Measurements from ENCODE around the gene TTLL10. TPM values are rescaled to one million over a fixed set of nuclear protein-coding genes. Genes with fewer than 3 reads are reported as not detected.

TTLL10 gene
- total RNA-seq, 1 donor from 2014 or later, result not detected

- DNase-seq (ENCODE audit: low read depth) (no peak), FAIRE-seq (no peak)
- Mint-ChIP-seq H3K27me3 (ENCODE audit: low read depth, unreplicated experiment) (peaks cover 15% of the 10 kb centered on the region), H3K27ac (ENCODE audit: unreplicated experiment) (no peak overlapping the region), H3K4me1 (ENCODE audit: low read depth, unreplicated experiment) (peaks cover 6% of the 10 kb centered on the region), H3K4me3 (ENCODE audit: unreplicated experiment) (no peak overlapping the region), H3K36me3 (ENCODE audit: low read depth, unreplicated experiment) (no peaks in the 10 kb centered on the region), H3K9me3 (ENCODE audit: unreplicated experiment) (no peaks in the 10 kb centered on the region)
- Histone ChIP-seq H3K9me3 (ENCODE audit: insufficient read depth, low read depth, low read length) (no peaks in the 10 kb centered on the region), H2AFZ (ENCODE audit: low read depth, low read length) (no peak overlapping the region), H3K36me3 (ENCODE audit: insufficient read depth, low read length) (no peaks in the 10 kb centered on the region), H3K4me2 (ENCODE audit: low read length) (no peak overlapping the region), H4K20me1 (ENCODE audit: insufficient read depth, low read length) (no peaks in the 10 kb centered on the region), H3K27me3 (ENCODE audit: insufficient read depth, low read length) (peaks cover 11% of the 10 kb centered on the region), H3K4me3 (ENCODE audit: insufficient read depth, low read depth, low read length) (no peak overlapping the region), H3K79me2 (ENCODE audit: insufficient read depth, low read length) (no peaks in the 10 kb centered on the region), H3K9ac (ENCODE audit: low read length) (no peak overlapping the region), H3K4me1 (ENCODE audit: insufficient read depth, low read length) (no peaks in the 10 kb centered on the region), H3K27ac (ENCODE audit: low read depth, low read length) (no peak overlapping the region)
- TF ChIP-seq CTCF (IDR thresholded peaks at IDR 0.05; ENCODE audit: insufficient read depth, low read depth, low read length), result no peak
- no peak for TF ChIP-seq EZH2 (IDR thresholded peaks at IDR 0.05; ENCODE audit: insufficient read depth, low read length)
Measured at GRCh38 chr1:1168451-1169411, 4.9 kb upstream of the TTLL10 start.

- H3K9ac ChIP-seq (ENCODE audit: low read length), result no peak overlapping the region
Measured at GRCh38 chr1:1169429-1170214, 4.1 kb upstream of the TTLL10 start.

More at GRCh38 chr1:1169429-1170214, 4.1 kb upstream of the TTLL10 start:
- no peaks in the 10 kb centered on the region for H3K79me2 ChIP-seq (ENCODE audit: insufficient read depth, low read length)
- no peaks in the 10 kb centered on the region for H3K9me3 ChIP-seq (ENCODE audit: insufficient read depth, low read depth, low read length)
- DNase-seq (ENCODE audit: low read depth), result no peak
- H3K4me3 ChIP-seq (ENCODE audit: insufficient read depth, low read depth, low read length), result no peak overlapping the region
- no peaks in the 10 kb centered on the region for H3K36me3 Mint-ChIP-seq (ENCODE audit: low read depth, unreplicated experiment)
- peaks cover 15% of the 10 kb centered on the region for H3K27me3 ChIP-seq (ENCODE audit: insufficient read depth, low read length)
- no peak overlapping the region for H3K4me3 Mint-ChIP-seq (ENCODE audit: unreplicated experiment)
- H3K9me3 Mint-ChIP-seq (ENCODE audit: unreplicated experiment), result no peaks in the 10 kb centered on the region
- no peak overlapping the region for H3K27ac ChIP-seq (ENCODE audit: low read depth, low read length)
- H3K4me1 Mint-ChIP-seq (ENCODE audit: low read depth, unreplicated experiment), result peaks cover 6% of the 10 kb centered on the region
- H3K27ac Mint-ChIP-seq (ENCODE audit: unreplicated experiment), result no peak overlapping the region
- H3K4me2 ChIP-seq (ENCODE audit: low read length), result no peak overlapping the region
- H3K36me3 ChIP-seq (ENCODE audit: insufficient read depth, low read length), result no peaks in the 10 kb centered on the region
- H3K4me1 ChIP-seq (ENCODE audit: insufficient read depth, low read length), result no peaks in the 10 kb centered on the region
- TF ChIP-seq EZH2 (IDR thresholded peaks at IDR 0.05; ENCODE audit: insufficient read depth, low read length), result no peak
- no peak for TF ChIP-seq CTCF (IDR thresholded peaks at IDR 0.05; ENCODE audit: insufficient read depth, low read depth, low read length)
- no peaks in the 10 kb centered on the region for H4K20me1 ChIP-seq (ENCODE audit: insufficient read depth, low read length)
- H2AFZ ChIP-seq (ENCODE audit: low read depth, low read length), result no peak overlapping the region
- H3K27me3 Mint-ChIP-seq (ENCODE audit: low read depth, unreplicated experiment), result peaks cover 15% of the 10 kb centered on the region
- no peak for FAIRE-seq

All from astrocyte (in vitro differentiated cells and primary cell).